ENCODE measurements around the gene LMCD1.

LMCD1 gene

GRCh38 chr3:8505621-8506020 lies 4.0 kb downstream of the LMCD1 start:
- no peak for DNase-seq (ENCODE audit: low read depth in 2 of 3, low spot score in 1 of 3)

GRCh38 chr3:8506571-8507061 lies 5.0 kb downstream of the LMCD1 start:
- no peak for DNase-seq (ENCODE audit: low read depth in 2 of 3, low spot score in 1 of 3)

GRCh38 chr3:8507496-8507895 lies 5.9 kb downstream of the LMCD1 start:
- DNase-seq (ENCODE audit: low read depth in 2 of 3, low spot score in 1 of 3): no peak

GRCh38 chr3:8509961-8510360 lies 8.3 kb downstream of the LMCD1 start:
- no peak for DNase-seq (ENCODE audit: low read depth in 2 of 3, low spot score in 1 of 3)

GRCh38 chr3:8512234-8512633 lies 10.6 kb downstream of the LMCD1 start:
- DNase-seq (ENCODE audit: low read depth in 2 of 3, low spot score in 1 of 3): no peak

GRCh38 chr3:8516047-8516661 lies 14.5 kb downstream of the LMCD1 start:
- DNase-seq (ENCODE audit: low read depth in 2 of 3, low spot score in 1 of 3): no peak

GRCh38 chr3:8516783-8517182 lies 15.2 kb downstream of the LMCD1 start:
- DNase-seq (ENCODE audit: low read depth in 2 of 3, low spot score in 1 of 3): no peak

GRCh38 chr3:8517487-8517886 lies 15.9 kb downstream of the LMCD1 start:
- DNase-seq (ENCODE audit: low read depth in 2 of 3, low spot score in 1 of 3): no peak

GRCh38 chr3:8518138-8518537 lies 16.5 kb downstream of the LMCD1 start:
- DNase-seq (ENCODE audit: low read depth in 2 of 3, low spot score in 1 of 3): no peak

GRCh38 chr3:8519156-8519555 lies 17.5 kb downstream of the LMCD1 start:
- DNase-seq (ENCODE audit: low read depth in 2 of 3, low spot score in 1 of 3): no peak

GRCh38 chr3:8519774-8520448 lies 18.3 kb downstream of the LMCD1 start:
- DNase-seq (ENCODE audit: low read depth in 2 of 3, low spot score in 1 of 3): no peak

GRCh38 chr3:8520816-8521403 lies 19.3 kb downstream of the LMCD1 start:
- DNase-seq (ENCODE audit: low read depth in 2 of 3, low spot score in 1 of 3): no peak

GRCh38 chr3:8523041-8523440 lies 21.4 kb downstream of the LMCD1 start:
- DNase-seq (ENCODE audit: low read depth in 2 of 3, low spot score in 1 of 3): no peak

GRCh38 chr3:8524249-8524648 lies 22.6 kb downstream of the LMCD1 start:
- no peak for DNase-seq (ENCODE audit: low read depth in 2 of 3, low spot score in 1 of 3)

GRCh38 chr3:8524656-8525399 lies 23.2 kb downstream of the LMCD1 start:
- DNase-seq (ENCODE audit: low read depth in 2 of 3, low spot score in 1 of 3): no peak

- DNase-seq (ENCODE audit: low read depth in 2 of 3, low spot score in 1 of 3): no peak
These were observed 24.3 kb downstream of the LMCD1 start for GRCh38 chr3:8525893-8526292.

GRCh38 chr3:8529181-8529637 lies 27.6 kb downstream of the LMCD1 start:
- DNase-seq (ENCODE audit: low read depth in 2 of 3, low spot score in 1 of 3): no peak

- no peak for DNase-seq (ENCODE audit: low read depth in 2 of 3, low spot score in 1 of 3)
These were observed 28.3 kb downstream of the LMCD1 start for GRCh38 chr3:8529738-8530525.

GRCh38 chr3:8530581-8530980 lies 29.0 kb downstream of the LMCD1 start:
- DNase-seq (ENCODE audit: low read depth in 2 of 3, low spot score in 1 of 3): no peak

- DNase-seq (ENCODE audit: low read depth in 2 of 3, low spot score in 1 of 3): no peak
These were observed 30.7 kb downstream of the LMCD1 start for GRCh38 chr3:8532251-8532871.
